ENCODE data around the gene WHRN. TPM values are rescaled to one million over a fixed set of nuclear protein-coding genes. Genes with fewer than 3 reads are reported as not detected.

The WHRN gene
- total RNA-seq, 1 donor from 2014 or later: 11.9 TPM

GRCh38 chr9:114484854-114485443 lies 20.3 kb downstream of the WHRN start:
- no peak for DNase-seq (ENCODE audit: low spot score, unreplicated experiment)
- no peaks in the 10 kb centered on the region for H3K9me3 Mint-ChIP-seq (ENCODE audit: low read depth)
- H3K4me3 Mint-ChIP-seq (ENCODE audit: low read depth): no peak overlapping the region
- TF ChIP-seq CTCF (IDR thresholded peaks at IDR 0.05; ENCODE audit: unreplicated experiment): no peak
- H3K27me3 Mint-ChIP-seq: no peaks in the 10 kb centered on the region
- H3K4me1 Mint-ChIP-seq (ENCODE audit: low read depth): no peaks in the 10 kb centered on the region
- no peak overlapping the region for H3K27ac Mint-ChIP-seq
- no peaks in the 10 kb centered on the region for H3K36me3 Mint-ChIP-seq (ENCODE audit: insufficient read depth)

GRCh38 chr9:114484215-114484853 lies 20.9 kb downstream of the WHRN start:
- Mint-ChIP-seq H3K4me1 (ENCODE audit: low read depth) (no peaks in the 10 kb centered on the region), H3K27me3 (no peaks in the 10 kb centered on the region), H3K27ac (no peak overlapping the region), H3K9me3 (ENCODE audit: low read depth) (no peaks in the 10 kb centered on the region), H3K4me3 (ENCODE audit: low read depth) (no peak overlapping the region), H3K36me3 (ENCODE audit: insufficient read depth) (no peaks in the 10 kb centered on the region)
- TF ChIP-seq CTCF (IDR thresholded peaks at IDR 0.05; ENCODE audit: unreplicated experiment): no peak
- no peak for DNase-seq (ENCODE audit: low spot score, unreplicated experiment)

- DNase-seq (ENCODE audit: low spot score, unreplicated experiment): no peak
- Mint-ChIP-seq H3K27ac (no peak overlapping the region), H3K9me3 (ENCODE audit: low read depth) (no peaks in the 10 kb centered on the region), H3K4me3 (ENCODE audit: low read depth) (no peak overlapping the region), H3K36me3 (ENCODE audit: insufficient read depth) (no peaks in the 10 kb centered on the region), H3K27me3 (no peaks in the 10 kb centered on the region), H3K4me1 (ENCODE audit: low read depth) (no peaks in the 10 kb centered on the region)
- TF ChIP-seq CTCF (IDR thresholded peaks at IDR 0.05; ENCODE audit: unreplicated experiment): no peak
Observed at GRCh38 chr9:114483499-114483898, 21.8 kb downstream of the WHRN start.

DNA sequence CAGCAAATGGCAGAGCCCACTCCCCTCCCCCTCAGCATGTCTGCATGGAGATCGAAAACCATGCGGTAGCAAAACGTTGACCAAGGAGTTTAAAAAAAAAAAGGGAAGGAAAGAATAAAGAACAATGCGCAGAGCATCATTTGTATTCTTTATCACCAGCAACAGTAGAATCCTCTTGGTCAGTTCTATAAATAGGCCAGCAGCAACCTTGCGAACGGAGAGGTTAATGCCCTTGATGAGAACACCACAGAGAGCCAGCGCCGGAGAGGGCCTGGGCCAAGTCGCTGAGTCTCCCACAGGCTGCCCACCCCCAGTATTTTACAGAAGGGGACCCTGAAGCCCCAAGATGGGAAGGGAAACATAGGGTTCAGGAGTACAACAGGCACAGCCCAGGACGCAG lies 22.7 kb downstream of the WHRN start:
- Mint-ChIP-seq H3K4me1 (ENCODE audit: low read depth) (no peaks in the 10 kb centered on the region), H3K4me3 (ENCODE audit: low read depth) (no peak overlapping the region), H3K36me3 (ENCODE audit: insufficient read depth) (no peaks in the 10 kb centered on the region), H3K9me3 (ENCODE audit: low read depth) (no peaks in the 10 kb centered on the region), H3K27ac (no peak overlapping the region), H3K27me3 (no peaks in the 10 kb centered on the region)
- no peak for TF ChIP-seq CTCF (IDR thresholded peaks at IDR 0.05; ENCODE audit: unreplicated experiment)
- DNase-seq (ENCODE audit: low spot score, unreplicated experiment): no peak

- no peaks in the 10 kb centered on the region for H3K4me1 Mint-ChIP-seq (ENCODE audit: low read depth)
- no peak overlapping the region for H3K27ac Mint-ChIP-seq
- no peak for DNase-seq (ENCODE audit: low spot score, unreplicated experiment)
- H3K9me3 Mint-ChIP-seq (ENCODE audit: low read depth): no peaks in the 10 kb centered on the region
- no peaks in the 10 kb centered on the region for H3K36me3 Mint-ChIP-seq (ENCODE audit: insufficient read depth)
- TF ChIP-seq CTCF (IDR thresholded peaks at IDR 0.05; ENCODE audit: unreplicated experiment): no peak
- no peaks in the 10 kb centered on the region for H3K27me3 Mint-ChIP-seq
- H3K4me3 Mint-ChIP-seq (ENCODE audit: low read depth): no peak overlapping the region
Observed at GRCh38 chr9:114481789-114482188, 23.5 kb downstream of the WHRN start.
